ENCODE data around the gene OR2A25. TPM values are rescaled to one million over a fixed set of nuclear protein-coding genes. Genes with fewer than 3 reads are reported as not detected.

Gene OR2A25
- total RNA-seq, 1 experiment from 2014 or later: 0.13 TPM

DNA sequence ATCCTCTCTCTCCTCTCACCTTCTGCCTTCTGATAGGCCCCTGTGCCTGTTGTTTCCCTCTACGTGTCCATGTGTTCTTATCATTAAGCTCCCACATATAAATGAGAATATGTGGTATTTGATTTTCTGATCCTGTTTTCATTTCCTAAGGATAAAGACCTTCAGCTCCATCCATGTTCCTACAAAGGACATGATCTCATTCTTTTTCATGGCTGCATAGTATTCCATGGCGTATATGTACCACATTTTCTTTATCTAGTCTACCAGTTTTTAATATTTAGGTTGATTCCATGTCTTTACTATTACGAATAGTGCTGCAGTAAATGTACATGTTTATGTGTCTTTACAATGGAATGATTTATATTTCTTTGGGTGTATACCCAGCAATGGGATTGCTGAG is 21.1 kb downstream of the OR2A25 start:
- H3K9ac ChIP-seq (ENCODE audit: extremely low read depth, insufficient read length, low read length): no peak overlapping the region
- H3K4ac ChIP-seq (ENCODE audit: low read depth, low read length): no peak overlapping the region
- no peak overlapping the region for H2BK12ac ChIP-seq (ENCODE audit: insufficient read length, low read depth, low read length)
- no peak overlapping the region for H3K14ac ChIP-seq (ENCODE audit: insufficient read depth, low read length)
- no peak for DNase-seq
- no peak overlapping the region for H2AFZ ChIP-seq (ENCODE audit: low read length)
- H3K27me3 ChIP-seq (ENCODE audit: insufficient read depth, low read length): no peaks in the 10 kb centered on the region
- Mint-ChIP-seq H3K36me3 (ENCODE audit: insufficient read depth in 1 of 3, low read depth in 3 of 3) (no peaks in the 10 kb centered on the region; a peak in 1 of 7 replicates), H3K9me3 (peaks cover 0 to 11% of the 10 kb centered on the region in 2 experiments; a peak in 2 of 5 replicates), H3K4me1 (peaks cover 3% of the 10 kb centered on the region in 2 experiments; a peak in 2 of 4 replicates), H3K4me3 (no peak overlapping the region), H3K27me3 (ENCODE audit: low read depth) (no peaks in the 10 kb centered on the region), H3K27ac (no peak overlapping the region)
- H3K9me3 ChIP-seq (ENCODE audit: control insufficient read depth, low read depth, low read length): no peaks in the 10 kb centered on the region
- no peak overlapping the region for H4K91ac ChIP-seq (ENCODE audit: insufficient read length, low read depth, low read length)
- no peaks in the 10 kb centered on the region for H3K79me1 ChIP-seq (ENCODE audit: insufficient read depth, low read depth, low read length, poor library complexity, severe bottlenecking)
- no peak overlapping the region for H2AK5ac ChIP-seq (ENCODE audit: insufficient read length, low read length)
- no peak overlapping the region for H4K8ac ChIP-seq (replicated peaks; ENCODE audit: insufficient read length, low read depth, low read length)
- no peak overlapping the region for H3K56ac ChIP-seq (ENCODE audit: insufficient read length, low read depth, low read length)
- H2BK15ac ChIP-seq (ENCODE audit: low read depth, low read length): no peak overlapping the region
- H3K23me2 ChIP-seq (ENCODE audit: insufficient read length, low read depth, low read length, poor library complexity, severe bottlenecking): peaks cover 2% of the 10 kb centered on the region
- no peak overlapping the region for H3K27ac ChIP-seq (ENCODE audit: insufficient read length, low read depth, low read length)
- TF ChIP-seq, protein P1, sequence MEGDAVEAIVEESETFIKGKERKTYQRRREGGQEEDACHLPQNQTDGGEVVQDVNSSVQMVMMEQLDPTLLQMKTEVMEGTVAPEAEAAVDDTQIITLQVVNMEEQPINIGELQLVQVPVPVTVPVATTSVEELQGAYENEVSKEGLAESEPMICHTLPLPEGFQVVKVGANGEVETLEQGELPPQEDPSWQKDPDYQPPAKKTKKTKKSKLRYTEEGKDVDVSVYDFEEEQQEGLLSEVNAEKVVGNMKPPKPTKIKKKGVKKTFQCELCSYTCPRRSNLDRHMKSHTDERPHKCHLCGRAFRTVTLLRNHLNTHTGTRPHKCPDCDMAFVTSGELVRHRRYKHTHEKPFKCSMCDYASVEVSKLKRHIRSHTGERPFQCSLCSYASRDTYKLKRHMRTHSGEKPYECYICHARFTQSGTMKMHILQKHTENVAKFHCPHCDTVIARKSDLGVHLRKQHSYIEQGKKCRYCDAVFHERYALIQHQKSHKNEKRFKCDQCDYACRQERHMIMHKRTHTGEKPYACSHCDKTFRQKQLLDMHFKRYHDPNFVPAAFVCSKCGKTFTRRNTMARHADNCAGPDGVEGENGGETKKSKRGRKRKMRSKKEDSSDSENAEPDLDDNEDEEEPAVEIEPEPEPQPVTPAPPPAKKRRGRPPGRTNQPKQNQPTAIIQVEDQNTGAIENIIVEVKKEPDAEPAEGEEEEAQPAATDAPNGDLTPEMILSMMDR (conservative IDR thresholded peaks at IDR 0.05): no peak
- H2BK5ac ChIP-seq (ENCODE audit: insufficient read length, low read length): no peak overlapping the region
- no CpG with 5 or more reads among the region's 3 CpGs for WGBS (ENCODE audit: extremely low coverage, insufficient read length, low lambda C conversion rate)
- H3T11ph ChIP-seq (ENCODE audit: low read length): no peak overlapping the region
- no peaks in the 10 kb centered on the region for H3K79me2 ChIP-seq (ENCODE audit: insufficient read depth, low read length)
- no peaks in the 10 kb centered on the region for H4K20me1 ChIP-seq (ENCODE audit: control insufficient read depth, insufficient read depth, insufficient read length)
- no peak overlapping the region for H3K4me2 ChIP-seq (ENCODE audit: insufficient read depth, insufficient read length, low read length)
- no peak overlapping the region for H2BK20ac ChIP-seq (ENCODE audit: low read depth, low read length, poor library complexity, severe bottlenecking)
- no peak overlapping the region for H3K23ac ChIP-seq (ENCODE audit: insufficient read length, low read depth, low read length)
- no peak overlapping the region for H2BK120ac ChIP-seq (ENCODE audit: low read depth, low read length, poor library complexity, severe bottlenecking)
- no peaks in the 10 kb centered on the region for H3K4me1 ChIP-seq (ENCODE audit: insufficient read depth, low read length)
- H4K5ac ChIP-seq (ENCODE audit: insufficient read length, low read depth, low read length): no peak overlapping the region
- H3K18ac ChIP-seq (ENCODE audit: insufficient read length, low read depth, low read length): no peak overlapping the region
